Duodenal mucosa (tissue), 2 donors: ENCODE measurements around the gene ZDHHC11.

Experiments used
- H3K27ac ChIP-seq: one replicate; pipeline ENCODE4 v1.7.0; 2013; ENCODE audit warnings: low read depth, low read length
- H3K27me3 ChIP-seq, 2 donors: one replicate each; pipeline ENCODE4 v1.7.0; 2013; ENCODE audit warnings: low read length in 2 of 2, control low read depth in 1 of 2; ENCODE audit not compliant: insufficient read depth in 2 of 2, control insufficient read depth in 1 of 2
- H3K36me3 ChIP-seq, 2 donors: one replicate each; pipeline ENCODE4 v1.7.0; 2013; ENCODE audit warnings: low read length in 2 of 2, control low read depth in 1 of 2; ENCODE audit not compliant: insufficient read depth in 2 of 2, control insufficient read depth in 1 of 2
- H3K4me1 ChIP-seq, 2 donors: one replicate each; pipeline ENCODE4 v1.7.0; 2013; ENCODE audit warnings: low read length in 2 of 2, control low read depth in 1 of 2; ENCODE audit not compliant: insufficient read depth in 2 of 2, control insufficient read depth in 1 of 2
- H3K4me3 ChIP-seq, 2 donors: one replicate each; pipeline ENCODE4 v1.7.0; 2013; ENCODE audit warnings: low read length in 2 of 2, low read depth in 1 of 2
- H3K9ac ChIP-seq, 2 donors: one replicate each; pipeline ENCODE4 v1.7.0; 2013; ENCODE audit warnings: low read length in 2 of 2, low read depth in 1 of 2
- H3K9me3 ChIP-seq, 2 donors: one replicate each; pipeline ENCODE4 v1.7.0; 2013; ENCODE audit warnings: low read length in 2 of 2, control low read depth in 1 of 2; ENCODE audit not compliant: control insufficient read depth in 1 of 2

The ZDHHC11 gene

GRCh38 chr5:886716-887325 is 36.0 kb upstream of the ZDHHC11 start:
- Histone ChIP-seq H3K27ac (no peak overlapping the region), H3K27me3 (no peaks in the 10 kb centered on the region), H3K9me3 (no peaks in the 10 kb centered on the region), H3K4me1 (peaks cover 9 to 11% of the 10 kb centered on the region in 2 donors), H3K4me3 (no peak overlapping the region), H3K9ac (no peak overlapping the region), H3K36me3 (peaks cover 45 to 94% of the 10 kb centered on the region in 2 donors)

GRCh38 chr5:886036-886435 is 35.2 kb upstream of the ZDHHC11 start:
- H3K4me3 ChIP-seq: no peak overlapping the region
- peaks cover 1 to 3% of the 10 kb centered on the region in 2 donors for H3K4me1 ChIP-seq
- H3K36me3 ChIP-seq: peaks cover 52 to 100% of the 10 kb centered on the region in 2 donors
- no peak overlapping the region for H3K9ac ChIP-seq
- H3K9me3 ChIP-seq: no peaks in the 10 kb centered on the region
- H3K27me3 ChIP-seq: no peaks in the 10 kb centered on the region
- H3K27ac ChIP-seq: no peak overlapping the region

- H3K9me3 ChIP-seq: no peaks in the 10 kb centered on the region
- H3K4me3 ChIP-seq: no peak overlapping the region
- H3K4me1 ChIP-seq: no peaks in the 10 kb centered on the region
- no peak overlapping the region for H3K27ac ChIP-seq
- no peaks in the 10 kb centered on the region for H3K27me3 ChIP-seq
- peaks cover 56 to 100% of the 10 kb centered on the region in 2 donors for H3K36me3 ChIP-seq
- H3K9ac ChIP-seq: no peak overlapping the region
Measured at GRCh38 chr5:885529-885928, 34.7 kb upstream of the ZDHHC11 start.

GRCh38 chr5:885127-885442 is 34.3 kb upstream of the ZDHHC11 start:
- Histone ChIP-seq H3K36me3 (peaks cover 56 to 95% of the 10 kb centered on the region in 2 donors), H3K9me3 (no peaks in the 10 kb centered on the region), H3K9ac (no peak overlapping the region), H3K4me3 (no peak overlapping the region), H3K4me1 (no peaks in the 10 kb centered on the region), H3K27ac (no peak overlapping the region), H3K27me3 (no peaks in the 10 kb centered on the region)

GRCh38 chr5:884345-885126 is 33.8 kb upstream of the ZDHHC11 start:
- Histone ChIP-seq H3K36me3 (peaks cover 56 to 90% of the 10 kb centered on the region in 2 donors), H3K9ac (no peak overlapping the region)

GRCh38 chr5:883475-884181 is 32.8 kb upstream of the ZDHHC11 start:
- Histone ChIP-seq H3K4me3 (no peak overlapping the region), H3K36me3 (peaks cover 56 to 81% of the 10 kb centered on the region in 2 donors), H3K27ac (no peak overlapping the region), H3K4me1 (no peaks in the 10 kb centered on the region), H3K9me3 (no peaks in the 10 kb centered on the region), H3K9ac (no peak overlapping the region), H3K27me3 (no peaks in the 10 kb centered on the region)

More at GRCh38 chr5:884345-885126, 33.8 kb upstream of the ZDHHC11 start:
- Histone ChIP-seq H3K9me3 (no peaks in the 10 kb centered on the region), H3K27me3 (no peaks in the 10 kb centered on the region), H3K4me1 (no peaks in the 10 kb centered on the region), H3K4me3 (no peak overlapping the region), H3K27ac (no peak overlapping the region)

- H3K27me3 ChIP-seq: no peaks in the 10 kb centered on the region
- no peak overlapping the region for H3K4me3 ChIP-seq
- H3K9ac ChIP-seq: no peak overlapping the region
- no peaks in the 10 kb centered on the region for H3K4me1 ChIP-seq
- no peak overlapping the region for H3K27ac ChIP-seq
- H3K9me3 ChIP-seq: no peaks in the 10 kb centered on the region
- peaks cover 62 to 78% of the 10 kb centered on the region in 2 donors for H3K36me3 ChIP-seq
Measured at GRCh38 chr5:882253-883183, 31.7 kb upstream of the ZDHHC11 start.

- H3K36me3 ChIP-seq: peaks cover 53 to 78% of the 10 kb centered on the region in 2 donors
Measured at GRCh38 chr5:881551-881935, 30.8 kb upstream of the ZDHHC11 start.

GRCh38 chr5:880816-881550 is 30.2 kb upstream of the ZDHHC11 start:
- Histone ChIP-seq H3K9ac (no peak overlapping the region), H3K4me1 (no peaks in the 10 kb centered on the region), H3K27ac (no peak overlapping the region), H3K36me3 (peaks cover 49 to 77% of the 10 kb centered on the region in 2 donors), H3K4me3 (no peak overlapping the region), H3K9me3 (no peaks in the 10 kb centered on the region), H3K27me3 (no peaks in the 10 kb centered on the region)

More at GRCh38 chr5:881551-881935, 30.8 kb upstream of the ZDHHC11 start:
- Histone ChIP-seq H3K4me3 (no peak overlapping the region), H3K27me3 (no peaks in the 10 kb centered on the region), H3K9me3 (no peaks in the 10 kb centered on the region), H3K9ac (no peak overlapping the region), H3K27ac (no peak overlapping the region), H3K4me1 (no peaks in the 10 kb centered on the region)
